Measurements from ENCODE around the gene BLID. TPM values are rescaled to one million over a fixed set of nuclear protein-coding genes. Genes with fewer than 3 reads are reported as not detected.

BLID gene
- total RNA-seq, 1 experiment from 2014 or later: not detected

DNA sequence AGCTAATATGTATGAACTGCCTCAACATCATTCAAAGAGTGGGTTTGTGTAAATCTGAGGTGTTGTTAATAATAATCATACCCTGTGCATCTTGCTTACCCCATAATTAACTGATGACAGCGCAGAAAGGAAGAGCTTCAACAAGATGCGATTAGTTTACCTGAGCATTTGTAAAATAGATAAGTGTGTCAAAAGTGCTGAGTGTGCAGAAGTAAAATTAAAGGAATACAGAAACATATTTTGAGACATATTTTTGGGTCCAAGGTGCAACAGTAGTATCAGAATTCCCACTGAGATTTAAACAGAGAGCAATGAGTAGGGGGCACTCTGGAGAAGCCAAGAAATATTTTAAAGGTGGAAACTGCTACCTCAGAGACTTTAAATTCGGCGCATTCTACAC lies 6.1 kb downstream of the BLID start:
- H3K4me1 Mint-ChIP-seq: peaks cover 12 to 14% of the 10 kb centered on the region in 2 experiments
- no peak overlapping the region for H2BK120ac ChIP-seq (ENCODE audit: low read depth, low read length, poor library complexity, severe bottlenecking)
- H3K23me2 ChIP-seq (ENCODE audit: insufficient read length, low read depth, low read length, poor library complexity, severe bottlenecking): no peaks in the 10 kb centered on the region
- WGBS (ENCODE audit: extremely low coverage, insufficient read length, low lambda C conversion rate): no CpG with 5 or more reads among the region's 4 CpGs
- H3T11ph ChIP-seq (ENCODE audit: low read length): no peak overlapping the region
- H4K20me1 ChIP-seq (ENCODE audit: control insufficient read depth, insufficient read depth, insufficient read length): no peaks in the 10 kb centered on the region
- H3K4ac ChIP-seq (ENCODE audit: low read depth, low read length): no peak overlapping the region
- H3K9me3 ChIP-seq (ENCODE audit: control insufficient read depth, low read depth, low read length): no peaks in the 10 kb centered on the region
- H3K79me1 ChIP-seq (ENCODE audit: insufficient read depth, low read depth, low read length, poor library complexity, severe bottlenecking): no peaks in the 10 kb centered on the region
- H3K27me3 ChIP-seq (ENCODE audit: insufficient read depth, low read length): no peaks in the 10 kb centered on the region
- H2AK5ac ChIP-seq (ENCODE audit: insufficient read length, low read length): no peak overlapping the region
- no peak overlapping the region for H3K4me2 ChIP-seq (ENCODE audit: insufficient read depth, insufficient read length, low read length)
- H2BK12ac ChIP-seq (ENCODE audit: insufficient read length, low read depth, low read length): no peak overlapping the region
- H3K23ac ChIP-seq (ENCODE audit: insufficient read length, low read depth, low read length): no peak overlapping the region
- H3K36me3 Mint-ChIP-seq (ENCODE audit: insufficient read depth in 1 of 3, low read depth in 3 of 3): no peaks in the 10 kb centered on the region
- TF ChIP-seq CTCF (conservative IDR thresholded peaks at IDR 0.05): no peak
- H3K9ac ChIP-seq (ENCODE audit: extremely low read depth, insufficient read length, low read length): no peak overlapping the region
- no peak for DNase-seq
- H3K4me1 ChIP-seq (ENCODE audit: insufficient read depth, low read length): no peaks in the 10 kb centered on the region
- no peaks in the 10 kb centered on the region; a peak in 1 of 5 replicates for H3K9me3 Mint-ChIP-seq
- no peak overlapping the region for H3K18ac ChIP-seq (ENCODE audit: insufficient read length, low read depth, low read length)
- no peaks in the 10 kb centered on the region; the same call in 1 of the 2 replicates for H3K27me3 Mint-ChIP-seq (ENCODE audit: low read depth)
- H3K4me3 Mint-ChIP-seq: no peak overlapping the region
- no peak overlapping the region for H2AFZ ChIP-seq (ENCODE audit: low read length)
- H4K5ac ChIP-seq (ENCODE audit: insufficient read length, low read depth, low read length): no peak overlapping the region
- H3K14ac ChIP-seq (ENCODE audit: insufficient read depth, low read length): no peak overlapping the region
- H2BK5ac ChIP-seq (ENCODE audit: insufficient read length, low read length): no peak overlapping the region
- no peak overlapping the region for H3K27ac Mint-ChIP-seq
- no peaks in the 10 kb centered on the region for H3K79me2 ChIP-seq (ENCODE audit: insufficient read depth, low read length)
- H2BK15ac ChIP-seq (ENCODE audit: low read depth, low read length): no peak overlapping the region
- no peak overlapping the region for H3K27ac ChIP-seq (ENCODE audit: insufficient read length, low read depth, low read length)
- H3K56ac ChIP-seq (ENCODE audit: insufficient read length, low read depth, low read length): no peak overlapping the region
- H4K8ac ChIP-seq (replicated peaks; ENCODE audit: insufficient read length, low read depth, low read length): no peak overlapping the region
- H4K91ac ChIP-seq (ENCODE audit: insufficient read length, low read depth, low read length): no peak overlapping the region
- no peak overlapping the region for H2BK20ac ChIP-seq (ENCODE audit: low read depth, low read length, poor library complexity, severe bottlenecking)
